ENCODE measurements around the gene ANKS1B.

- TF ChIP-seq POLR2A (IDR thresholded peaks at IDR 0.05): no peak
- no peak for TF ChIP-seq CTCF (IDR thresholded peaks at IDR 0.05)
- no peak for TF ChIP-seq POLR2AphosphoS5 (IDR thresholded peaks at IDR 0.05)
Measured at GRCh38 chr12:98719515-98720504, 1264.9 kb downstream of the ANKS1B start.

Measured in suprapubic skin (tissue), 4 donors.